Measurements from ENCODE around the gene ZDHHC13. TPM values are rescaled to one million over a fixed set of nuclear protein-coding genes. Genes with fewer than 3 reads are reported as not detected.
"Not testable (repeated sequence)": the region's sequence is repeated elsewhere in the genome, so short reads cannot be mapped to it uniquely, and the experiment has no call there.

ZDHHC13 gene
- total RNA-seq, 4 donors from 2014 or later = 19.5 to 26.9 (median 24.7) TPM

DNA sequence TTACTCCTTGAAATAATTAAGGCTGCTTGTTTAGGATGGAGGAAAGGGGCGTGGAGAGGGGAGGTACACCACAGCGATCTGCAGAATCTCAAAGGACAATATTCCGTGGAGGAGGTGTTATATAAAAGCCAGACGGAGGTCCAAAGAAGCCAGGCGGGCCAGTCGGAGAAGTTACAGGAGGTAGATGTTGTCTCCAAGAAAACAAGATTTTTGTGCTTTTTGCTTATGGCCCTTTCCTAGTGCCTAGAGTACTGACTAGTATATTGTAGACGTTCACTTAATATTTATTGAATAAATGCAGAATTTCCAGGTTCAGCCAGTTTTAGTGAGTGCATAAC is 761 bp downstream of the ZDHHC13 start:
- 11 to 14% methylated on average over 7 of the region's 7 CpGs for WGBS, 2 donors
- H3K27ac ChIP-seq = peak overlapping the region in 2 of 3 donors; percentile 55 to 76

DNA sequence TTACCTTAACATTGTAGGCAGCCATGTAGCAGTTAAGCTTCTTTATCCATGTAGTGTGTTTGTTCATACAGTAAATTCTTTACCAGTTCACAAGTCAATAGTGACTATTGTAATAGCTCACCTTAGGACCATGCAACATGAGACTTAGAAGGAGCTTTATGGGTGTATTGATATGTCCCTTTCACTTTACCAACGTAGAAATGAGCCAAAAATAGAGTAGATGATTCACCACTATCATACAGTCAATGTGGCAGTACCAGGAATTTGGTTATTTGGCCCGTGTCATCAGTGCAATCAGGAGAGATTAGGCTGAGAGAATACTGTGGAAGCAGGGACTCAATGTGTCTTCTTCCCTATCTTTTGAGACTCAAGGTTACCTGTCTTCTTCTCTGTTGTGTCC is 4.7 kb downstream of the ZDHHC13 start:
- Histone ChIP-seq H3K27ac (no peak overlapping the region), H3K4me3 (replicated peaks in 1 of 3) (no peak overlapping the region), H3K9me3 (no peaks in the 10 kb centered on the region), H3K27me3 (no peaks in the 10 kb centered on the region), H3K36me3 (no peaks in the 10 kb centered on the region), H3K4me1 (peaks cover 0 to 3% of the 10 kb centered on the region in 2 donors)
- intact Hi-C loops (cut with DNase I) = no loop called here
- no peak for DNase-seq
- TF ChIP-seq, protein P1, sequence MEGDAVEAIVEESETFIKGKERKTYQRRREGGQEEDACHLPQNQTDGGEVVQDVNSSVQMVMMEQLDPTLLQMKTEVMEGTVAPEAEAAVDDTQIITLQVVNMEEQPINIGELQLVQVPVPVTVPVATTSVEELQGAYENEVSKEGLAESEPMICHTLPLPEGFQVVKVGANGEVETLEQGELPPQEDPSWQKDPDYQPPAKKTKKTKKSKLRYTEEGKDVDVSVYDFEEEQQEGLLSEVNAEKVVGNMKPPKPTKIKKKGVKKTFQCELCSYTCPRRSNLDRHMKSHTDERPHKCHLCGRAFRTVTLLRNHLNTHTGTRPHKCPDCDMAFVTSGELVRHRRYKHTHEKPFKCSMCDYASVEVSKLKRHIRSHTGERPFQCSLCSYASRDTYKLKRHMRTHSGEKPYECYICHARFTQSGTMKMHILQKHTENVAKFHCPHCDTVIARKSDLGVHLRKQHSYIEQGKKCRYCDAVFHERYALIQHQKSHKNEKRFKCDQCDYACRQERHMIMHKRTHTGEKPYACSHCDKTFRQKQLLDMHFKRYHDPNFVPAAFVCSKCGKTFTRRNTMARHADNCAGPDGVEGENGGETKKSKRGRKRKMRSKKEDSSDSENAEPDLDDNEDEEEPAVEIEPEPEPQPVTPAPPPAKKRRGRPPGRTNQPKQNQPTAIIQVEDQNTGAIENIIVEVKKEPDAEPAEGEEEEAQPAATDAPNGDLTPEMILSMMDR (IDR thresholded peaks at IDR 0.05) = no peak
- TF ChIP-seq POLR2A (IDR thresholded peaks at IDR 0.05) = no peak
- whole genome bisulfite sequencing, 2 donors = 65 to 85% methylated on average over 2 of the region's 2 CpGs

More for the DNA sequence above, 761 bp downstream of the ZDHHC13 start:
- no peaks in the 10 kb centered on the region for H3K9me3 ChIP-seq
- TF ChIP-seq, protein P1 (IDR thresholded peaks at IDR 0.05) = no peak
- TF ChIP-seq POLR2A (IDR thresholded peaks at IDR 0.05) = no peak
- no peaks in the 10 kb centered on the region for H3K27me3 ChIP-seq
- intact Hi-C loops (cut with DNase I) = no loop called here
- peak overlapping the region; percentile 49 to 99 (median 88) for H3K4me3 ChIP-seq (replicated peaks in 1 of 3)
- H3K4me1 ChIP-seq = peaks cover 0 to 3% of the 10 kb centered on the region in 2 donors
- H3K36me3 ChIP-seq = no peaks in the 10 kb centered on the region
- DNase-seq = no peak

DNA sequence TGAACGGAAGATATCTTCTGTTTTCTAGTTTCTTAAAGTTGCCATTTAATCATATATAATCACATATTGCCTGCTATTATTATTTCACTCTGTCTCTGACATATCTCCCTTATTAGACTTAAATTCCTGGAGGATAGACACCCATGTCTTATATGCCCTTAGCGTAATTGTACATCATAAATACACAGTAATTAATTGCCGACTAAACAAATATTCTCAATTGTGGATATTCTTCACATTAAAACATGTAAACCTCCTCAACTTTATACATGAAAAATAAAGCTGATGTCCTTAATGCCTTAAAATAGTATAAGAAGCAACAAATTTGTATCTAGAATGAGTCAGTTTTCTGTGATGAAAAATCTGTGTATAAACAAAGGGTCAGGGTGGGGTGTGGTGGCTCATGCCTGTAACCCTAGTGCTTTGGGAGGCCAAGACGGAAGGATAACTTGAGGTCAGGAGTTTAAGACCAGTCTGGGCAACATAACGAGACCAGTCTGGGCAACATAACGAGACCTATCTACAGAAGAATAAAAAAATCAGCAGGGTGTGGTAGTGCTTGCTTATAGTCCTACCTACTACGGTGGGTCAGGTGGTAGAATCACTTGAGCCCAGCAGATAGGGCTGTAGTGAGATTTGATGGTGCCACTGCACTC is 6.1 kb downstream of the ZDHHC13 start:
- Histone ChIP-seq H3K27ac (no peak overlapping the region), H3K9me3 (no peaks in the 10 kb centered on the region), H3K27me3 (no peaks in the 10 kb centered on the region), H3K4me1 (peaks cover 0 to under 1% of the 10 kb centered on the region in 2 donors), H3K36me3 (no peaks in the 10 kb centered on the region), H3K4me3 (replicated peaks in 1 of 3) (no peak overlapping the region)
- 95 to 97% methylated on average over 7 of the region's 7 CpGs for WGBS, 2 donors
- DNase-seq = no peak
- TF ChIP-seq POLR2A (IDR thresholded peaks at IDR 0.05) = no peak
- TF ChIP-seq, protein P1 (IDR thresholded peaks at IDR 0.05) = no peak
- intact Hi-C loops (cut with DNase I) = no loop called here

DNA sequence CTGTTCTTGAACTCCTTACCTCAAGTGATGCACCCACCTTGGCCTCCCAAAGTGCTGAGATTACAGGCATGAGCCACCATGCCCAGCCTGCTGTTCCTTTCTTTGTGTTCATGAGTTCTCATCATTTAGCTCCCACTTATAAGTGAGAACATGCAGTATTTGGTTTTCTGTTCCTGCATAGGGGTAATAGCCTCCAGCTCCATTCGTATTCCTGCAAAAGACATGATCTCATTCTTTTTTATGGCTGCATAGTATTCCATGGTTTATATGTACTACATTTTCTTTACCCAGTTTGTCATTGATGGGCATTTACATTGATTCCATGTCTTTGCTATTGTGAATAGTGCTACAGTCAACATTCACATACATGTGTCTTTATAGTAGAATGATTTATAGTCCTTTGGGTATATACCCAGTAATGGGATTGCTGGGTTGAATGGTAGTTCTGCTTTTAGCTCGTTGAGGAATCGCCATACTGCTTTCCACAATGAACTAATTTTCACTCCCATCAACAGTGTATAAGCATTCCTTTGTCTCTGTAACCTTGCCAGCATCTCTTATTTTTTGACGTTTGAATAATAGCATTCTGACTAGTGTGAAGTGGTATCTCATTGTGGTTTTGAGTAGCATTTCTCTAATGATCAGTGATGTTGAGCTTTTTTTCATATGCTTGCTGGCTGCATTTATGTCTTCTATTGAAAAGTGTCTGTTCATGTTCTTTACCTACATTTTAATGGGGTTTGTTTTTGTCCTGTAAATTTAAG is 9.8 kb downstream of the ZDHHC13 start:
- WGBS, 2 donors = 96 to 97% methylated on average over 4 of the region's 4 CpGs

DNA sequence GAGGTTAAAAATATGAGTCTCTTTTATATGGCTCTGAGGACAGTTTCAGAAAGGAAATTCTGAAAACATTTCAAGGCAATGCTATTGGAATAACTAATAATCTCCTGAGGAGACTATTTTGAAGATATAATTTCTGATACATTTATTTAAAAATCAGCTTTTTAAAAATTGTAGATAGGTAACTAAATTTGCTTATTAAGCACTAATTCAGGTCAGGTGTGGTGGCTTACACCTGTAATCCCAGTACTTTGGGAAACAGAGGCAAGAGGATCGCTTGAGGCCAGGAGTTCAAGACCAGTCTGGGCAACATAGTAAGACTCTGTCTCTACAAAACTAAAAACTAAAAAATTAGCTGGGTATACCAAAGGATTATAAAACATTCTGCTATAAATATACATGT is 17.0 kb downstream of the ZDHHC13 start:
- H3K27me3 ChIP-seq = no peaks in the 10 kb centered on the region
- no peak for TF ChIP-seq POLR2A (IDR thresholded peaks at IDR 0.05)
- TF ChIP-seq, protein P1 (IDR thresholded peaks at IDR 0.05) = no peak
- no peaks in the 10 kb centered on the region for H3K36me3 ChIP-seq
- intact Hi-C loops (cut with DNase I) = no loop called here
- no peaks in the 10 kb centered on the region for H3K9me3 ChIP-seq
- no peak for DNase-seq
- H3K4me1 ChIP-seq = no peaks in the 10 kb centered on the region
- no peak overlapping the region for H3K27ac ChIP-seq
- no peak overlapping the region for H3K4me3 ChIP-seq (replicated peaks in 1 of 3)
- 98% methylated on average over 1 of the region's 1 CpG for WGBS, 2 donors

More for the DNA sequence above, 9.8 kb downstream of the ZDHHC13 start:
- H3K27ac ChIP-seq; H3K9me3 ChIP-seq; intact Hi-C loops (cut with DNase I); H3K4me1 ChIP-seq; DNase-seq; H3K36me3 ChIP-seq; H3K27me3 ChIP-seq; H3K4me3 ChIP-seq (replicated peaks in 1 of 3): not testable (repeated sequence)

DNA sequence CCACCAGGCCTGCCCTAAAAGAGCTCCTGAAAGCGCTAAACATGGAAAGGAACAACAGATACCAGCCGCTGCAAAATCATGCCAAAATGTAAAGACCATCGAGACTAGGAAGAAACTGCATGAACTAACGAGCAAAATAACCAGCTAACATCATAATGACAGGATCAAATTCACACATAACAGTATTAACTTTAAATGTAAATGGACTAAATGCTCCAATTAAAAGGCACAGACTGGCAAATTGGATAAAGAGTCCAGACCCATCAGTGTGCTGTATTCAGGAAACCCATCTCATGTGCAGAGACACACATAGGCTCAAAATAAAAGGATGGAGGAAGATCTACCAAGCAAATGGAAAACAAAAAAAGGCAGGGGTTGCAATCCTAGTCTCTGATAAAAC is 19.9 kb downstream of the ZDHHC13 start:
- H3K4me3 ChIP-seq (replicated peaks in 1 of 3); H3K27ac ChIP-seq; H3K9me3 ChIP-seq; DNase-seq; H3K27me3 ChIP-seq; intact Hi-C loops (cut with DNase I); H3K4me1 ChIP-seq; H3K36me3 ChIP-seq: not testable (repeated sequence)
- 95 to 98% methylated on average over 4 of the region's 4 CpGs for WGBS, 2 donors

All from thyroid gland (tissue), 4 donors.